GM20431 (cell line): ENCODE results near the gene MRPS2.
"Not testable (repeated sequence)": the region's sequence is repeated elsewhere in the genome, so short reads cannot be mapped to it uniquely, and the experiment has no call there.

ENCODE experiments used
- in situ Hi-C: fragments of 300-500 bp; cut with MseI, MboI; formaldehyde crosslinking; loops from one replicate; pipeline ENCODE4 v1.15.0; 2020; ENCODE audit warnings: low sequenced_read_pairs; ENCODE audit not compliant: unreplicated experiment

Gene MRPS2

DNA sequence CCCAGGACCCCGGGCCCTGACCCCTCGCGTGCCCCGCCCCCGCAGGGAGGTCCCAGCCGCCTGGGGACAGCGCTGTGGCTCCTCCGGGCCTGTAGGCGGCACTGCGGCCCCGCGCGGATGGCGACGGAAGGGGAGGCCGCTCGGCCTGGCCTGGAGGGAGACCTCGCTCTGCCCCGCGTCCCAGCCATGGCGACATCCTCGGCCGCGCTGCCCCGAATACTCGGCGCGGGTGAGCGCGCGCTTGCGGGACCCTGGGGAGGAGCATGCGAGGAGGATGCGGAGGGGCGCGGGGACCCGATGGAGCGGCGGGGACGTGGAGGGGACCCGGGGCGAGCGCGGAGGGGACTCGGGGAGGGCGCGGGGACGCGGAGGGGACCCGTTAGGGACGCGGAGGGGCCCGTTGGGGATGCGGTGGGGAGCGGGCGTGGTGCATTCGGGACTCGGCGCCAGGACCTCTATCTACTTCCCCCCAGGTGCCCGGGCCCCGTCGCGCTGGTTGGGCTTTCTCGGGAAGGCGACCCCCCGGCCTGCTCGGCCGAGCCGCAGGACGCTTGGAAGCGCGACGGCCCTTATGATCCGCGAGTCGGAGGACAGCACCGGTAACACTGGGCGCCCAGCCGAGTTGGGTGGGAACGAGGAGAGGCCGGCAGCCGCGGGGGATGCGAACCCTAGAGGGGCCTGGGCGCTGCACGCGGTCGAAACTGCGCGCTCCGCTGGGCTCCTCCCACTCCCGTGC lies at the start of gene MRPS2:
Gene MRPS2, plus strand, starts transcription at position 158 of the 736 bp plus-strand sequence. Its CDS starts 29 bp downstream, at position 187.
- in situ Hi-C loops: no loop called here

DNA sequence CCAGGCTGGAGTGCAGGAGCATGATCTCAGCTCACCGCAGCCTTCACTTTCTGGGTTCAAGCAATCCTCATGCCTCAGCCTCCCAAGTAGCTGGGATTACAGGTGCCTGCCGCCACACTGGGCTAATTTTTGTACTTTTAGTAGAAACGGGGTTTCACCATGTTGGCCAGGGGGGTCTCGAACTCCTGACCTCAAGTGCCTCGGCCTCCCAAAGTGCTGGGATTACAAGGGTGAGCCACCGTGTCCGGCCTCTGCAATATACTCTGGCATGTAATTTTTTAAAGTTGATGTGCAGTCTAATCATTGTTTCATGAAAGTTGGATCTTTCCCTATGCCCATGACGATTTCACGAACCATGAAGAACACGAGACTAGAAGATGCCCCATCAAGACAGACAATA lies 49.5 kb upstream of the MRPS2 start:
- in situ Hi-C loops: no loop called here

DNA sequence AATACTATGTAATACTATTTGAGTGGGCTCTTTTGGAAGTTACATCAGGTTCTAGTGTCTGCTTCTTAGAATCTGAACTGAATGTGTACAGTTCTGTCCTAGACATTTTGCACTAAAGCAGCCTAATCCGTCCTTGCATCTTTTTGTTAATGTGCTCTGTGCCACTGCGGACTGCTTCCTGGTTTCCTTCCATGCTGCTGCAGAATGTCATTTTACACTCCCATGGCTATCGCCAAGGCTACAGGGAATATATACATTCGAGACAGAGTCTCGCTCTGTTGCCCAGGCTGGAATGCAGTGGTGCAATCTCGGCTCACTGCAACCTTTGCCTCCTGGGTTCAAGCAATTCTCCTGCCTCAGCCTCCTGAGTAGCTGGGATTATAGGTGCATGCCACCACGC lies 48.6 kb upstream of the MRPS2 start:
- in situ Hi-C loops: not testable (repeated sequence)

DNA sequence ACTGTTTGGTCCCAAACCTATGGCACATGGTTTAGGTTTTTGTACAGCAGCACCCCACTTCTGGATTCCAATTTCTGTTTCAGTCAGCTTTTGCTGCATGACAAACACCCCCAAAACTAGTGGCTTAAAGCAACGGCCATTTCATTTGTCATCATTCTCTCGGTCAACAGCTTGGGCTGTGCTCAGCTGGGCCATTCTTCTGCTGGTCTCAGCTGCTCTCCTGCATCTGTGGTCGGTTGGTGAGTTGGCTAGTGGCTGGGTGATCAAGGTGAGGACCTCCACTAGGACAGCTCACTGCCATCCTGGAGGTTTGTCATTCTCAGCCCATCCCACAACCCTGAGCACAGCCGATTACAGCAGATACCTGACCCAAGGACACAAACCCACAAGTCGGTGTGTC lies 45.7 kb upstream of the MRPS2 start:
- in situ Hi-C loops: no loop called here

DNA sequence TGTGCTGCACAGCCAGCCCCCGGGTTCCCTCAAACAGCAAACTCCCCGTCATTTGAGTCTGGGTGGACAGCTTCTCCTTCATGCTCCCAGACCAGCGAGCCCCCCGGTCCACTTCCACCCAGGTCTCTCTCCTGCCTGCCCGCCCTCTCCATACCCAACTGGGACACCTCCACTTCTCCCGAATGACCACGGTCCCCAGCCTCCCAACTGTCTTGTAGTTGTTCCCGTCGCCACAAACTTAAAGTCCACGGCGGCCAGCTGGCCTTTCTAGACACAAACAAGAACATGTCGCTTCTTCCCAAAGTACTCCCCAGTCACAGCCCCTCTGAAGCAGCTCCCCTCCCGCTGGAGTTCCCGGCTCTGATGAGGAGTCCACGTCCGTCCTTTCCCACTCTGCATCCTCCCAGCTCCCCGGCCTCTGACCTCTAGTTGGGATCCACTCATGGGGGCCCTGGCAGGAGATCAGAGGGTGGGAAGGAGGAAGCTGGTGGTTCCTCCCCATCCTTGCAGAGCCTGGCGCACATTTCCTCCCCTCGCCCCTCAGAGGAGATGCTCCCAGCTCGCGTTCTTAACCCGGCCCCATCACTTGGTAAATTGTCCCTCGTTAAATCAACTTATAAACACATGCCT lies 45.0 kb upstream of the MRPS2 start:
- in situ Hi-C loops: no loop called here

DNA sequence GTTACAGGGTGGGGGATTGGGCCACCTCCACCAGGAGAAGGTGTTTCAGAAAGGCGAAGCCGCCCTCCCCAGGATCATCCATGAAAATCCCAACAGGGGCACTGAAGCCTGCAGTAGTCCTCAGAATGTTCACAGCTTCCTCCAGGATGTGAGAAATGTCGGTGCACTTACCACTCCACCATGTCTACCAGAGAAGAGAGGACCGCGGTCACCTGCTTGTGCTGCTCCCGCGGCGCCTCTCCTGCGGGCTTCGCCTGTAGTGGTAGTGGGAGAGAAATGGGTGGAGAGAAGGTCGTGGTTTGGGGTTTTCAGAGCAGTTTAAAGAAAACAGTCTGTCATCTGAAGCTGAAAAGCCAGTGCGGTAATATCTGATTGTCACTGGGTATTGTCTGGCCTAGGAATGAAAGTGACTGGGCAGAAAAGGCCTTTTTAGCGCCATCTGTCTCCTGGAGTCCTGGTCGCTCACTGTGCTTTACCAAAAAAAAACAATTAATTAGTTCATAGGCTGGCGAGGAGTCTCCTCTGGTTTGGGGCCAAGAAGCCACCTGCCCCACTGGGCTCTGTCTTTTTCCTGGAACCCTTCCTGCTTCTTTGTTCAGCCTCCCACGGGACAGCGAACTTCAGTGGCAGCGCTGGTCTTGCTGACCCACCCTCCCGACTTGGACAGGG lies 43.9 kb upstream of the MRPS2 start:
- in situ Hi-C loops: no loop called here

DNA sequence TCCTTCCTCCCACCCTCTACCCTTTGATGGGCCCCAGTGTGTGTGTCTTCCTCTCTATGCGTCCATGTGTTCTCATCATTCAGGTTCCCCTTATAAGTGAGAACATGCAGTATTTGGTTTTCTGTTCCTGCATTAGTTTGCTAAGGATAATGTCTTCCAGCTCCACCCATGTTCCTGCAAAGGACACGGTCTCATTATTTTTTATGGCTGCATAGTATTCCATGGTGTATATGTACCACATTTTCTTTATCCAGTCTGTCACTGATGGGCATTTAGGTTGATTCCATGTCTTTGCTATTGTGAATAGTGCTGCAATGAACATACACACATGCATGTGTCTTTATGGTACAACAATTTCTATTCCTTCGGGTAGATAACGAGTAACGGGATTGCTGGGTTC lies 42.0 kb upstream of the MRPS2 start:
- in situ Hi-C loops: not testable (repeated sequence)

DNA sequence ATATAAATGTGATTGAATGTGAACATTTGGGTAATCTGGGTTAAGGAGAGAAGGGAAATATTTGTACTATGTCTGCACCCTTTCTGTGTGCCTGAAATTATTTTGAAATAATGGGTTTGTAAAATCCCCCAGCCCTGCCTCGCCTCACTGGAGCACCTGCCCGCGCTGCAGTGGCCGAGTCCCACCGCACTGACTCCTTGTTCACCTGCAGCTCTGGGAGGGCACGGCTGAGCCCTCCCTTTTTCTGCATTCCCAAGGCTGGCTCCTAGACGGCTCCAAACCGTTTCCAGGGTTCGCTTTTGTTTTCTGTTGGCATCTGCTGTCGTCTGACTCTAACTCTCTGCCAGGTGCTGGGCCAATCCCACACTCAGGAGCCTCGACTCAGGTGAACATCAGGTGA lies 38.5 kb upstream of the MRPS2 start:
- in situ Hi-C loops: no loop called here

DNA sequence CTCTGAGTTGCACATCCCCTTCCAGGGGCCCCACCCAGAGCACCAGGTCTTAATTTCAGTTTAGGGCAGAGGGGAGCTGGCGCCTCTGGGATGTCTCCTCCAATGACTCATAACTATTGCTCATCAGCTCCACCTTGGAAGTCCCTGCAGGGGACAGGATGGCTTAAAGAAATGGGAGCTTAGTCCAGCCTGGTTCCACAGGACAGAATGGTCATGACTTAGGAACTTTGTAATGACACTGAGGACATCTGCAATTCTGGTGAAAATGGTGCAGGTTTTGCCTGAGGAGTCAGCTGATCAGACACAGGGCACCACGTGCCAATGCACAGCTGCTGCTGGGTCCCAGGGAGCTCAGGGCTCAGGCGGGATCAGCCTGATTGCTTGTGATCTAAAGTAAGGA lies 37.3 kb upstream of the MRPS2 start:
- in situ Hi-C loops: no loop called here

DNA sequence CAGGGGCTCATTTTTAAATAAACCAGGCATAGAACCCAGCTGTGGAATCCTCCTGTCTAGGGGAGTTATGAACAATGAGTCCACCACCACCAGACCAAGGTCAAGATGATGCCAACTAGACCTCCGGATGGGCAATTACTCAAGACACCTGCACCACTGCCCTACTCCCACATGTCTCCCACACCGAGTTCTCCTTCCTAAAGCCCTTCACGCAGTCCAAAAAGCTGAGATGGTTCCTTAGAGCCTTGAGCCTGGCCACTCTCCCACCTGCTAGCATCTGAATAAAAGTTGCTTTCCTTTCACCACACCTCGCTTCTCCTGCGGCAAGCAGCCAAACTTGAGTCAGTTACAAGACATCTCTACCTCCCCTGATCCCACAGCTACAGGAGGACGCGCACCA lies 36.3 kb upstream of the MRPS2 start:
- in situ Hi-C loops: no loop called here

DNA sequence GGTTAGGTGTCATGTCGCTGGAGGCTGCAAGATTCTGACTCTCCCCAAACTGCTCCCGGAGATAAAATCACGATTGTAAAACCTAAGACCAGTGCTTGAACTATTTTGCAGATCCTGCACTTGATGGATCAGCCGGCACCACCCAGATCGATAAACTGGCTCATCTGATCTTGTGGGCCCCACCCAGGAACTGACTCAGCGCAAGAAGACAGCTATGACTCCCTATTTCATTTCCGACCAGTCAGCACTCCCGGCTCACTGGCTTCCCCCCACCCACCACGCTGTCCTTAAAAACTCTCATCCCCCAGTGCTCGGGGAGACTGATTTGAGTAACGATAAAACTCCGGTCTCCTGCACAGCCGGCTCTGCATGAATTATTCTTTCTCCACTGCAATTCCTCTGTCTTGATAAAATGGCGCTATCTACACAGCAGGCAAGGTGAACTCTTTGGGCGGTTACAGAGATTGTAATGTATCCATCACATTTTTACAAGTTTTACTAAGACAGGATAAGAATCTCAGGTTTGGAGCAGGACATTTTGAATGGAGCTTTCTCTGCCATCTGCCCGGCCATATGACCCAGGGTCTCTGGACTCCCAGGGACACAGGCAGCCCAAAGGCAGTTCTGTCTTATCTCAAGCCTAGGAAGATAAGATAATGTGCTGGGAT lies 31.5 kb upstream of the MRPS2 start:
- in situ Hi-C loops: no loop called here

DNA sequence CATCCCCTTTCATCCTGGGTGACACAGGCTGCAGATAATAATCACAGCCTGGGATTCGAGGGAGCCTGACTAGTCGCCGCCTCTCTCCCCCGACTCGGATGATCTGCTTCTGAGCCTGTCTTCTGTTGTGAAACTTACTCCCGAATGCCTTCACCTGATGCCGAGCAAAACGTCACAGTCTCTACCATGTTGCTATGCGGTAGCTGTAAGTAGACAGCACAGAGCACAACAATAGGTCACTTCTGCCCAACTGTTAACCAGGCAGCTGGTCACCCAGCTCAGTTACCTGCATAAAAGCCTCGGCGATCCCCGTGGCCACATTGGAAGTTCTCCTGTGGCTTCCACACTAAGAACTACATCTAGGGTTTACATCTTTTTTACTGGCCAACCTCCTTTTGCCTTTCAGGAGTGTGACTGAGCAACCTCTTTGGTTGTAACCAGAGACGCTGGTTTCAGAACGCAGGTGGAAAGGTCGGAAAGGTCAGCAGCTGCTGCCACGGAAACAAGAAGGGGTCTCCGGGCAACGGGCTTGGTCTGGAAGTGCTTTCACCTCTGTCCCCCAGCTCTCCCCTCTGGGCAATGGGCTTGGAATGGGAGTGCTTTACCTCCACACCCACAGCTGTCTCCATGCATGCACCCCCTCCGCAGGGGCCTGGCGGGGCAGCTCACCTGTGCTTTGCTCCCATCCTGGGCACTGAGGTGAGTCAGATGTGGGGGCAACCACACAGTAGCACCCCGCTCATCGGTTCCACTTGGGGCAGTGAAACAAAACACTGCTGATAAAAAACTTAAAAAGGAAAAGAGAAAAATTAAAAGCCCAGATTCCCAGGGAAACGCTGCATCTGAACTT lies 28.5 kb upstream of the MRPS2 start:
- in situ Hi-C loops: no loop called here

DNA sequence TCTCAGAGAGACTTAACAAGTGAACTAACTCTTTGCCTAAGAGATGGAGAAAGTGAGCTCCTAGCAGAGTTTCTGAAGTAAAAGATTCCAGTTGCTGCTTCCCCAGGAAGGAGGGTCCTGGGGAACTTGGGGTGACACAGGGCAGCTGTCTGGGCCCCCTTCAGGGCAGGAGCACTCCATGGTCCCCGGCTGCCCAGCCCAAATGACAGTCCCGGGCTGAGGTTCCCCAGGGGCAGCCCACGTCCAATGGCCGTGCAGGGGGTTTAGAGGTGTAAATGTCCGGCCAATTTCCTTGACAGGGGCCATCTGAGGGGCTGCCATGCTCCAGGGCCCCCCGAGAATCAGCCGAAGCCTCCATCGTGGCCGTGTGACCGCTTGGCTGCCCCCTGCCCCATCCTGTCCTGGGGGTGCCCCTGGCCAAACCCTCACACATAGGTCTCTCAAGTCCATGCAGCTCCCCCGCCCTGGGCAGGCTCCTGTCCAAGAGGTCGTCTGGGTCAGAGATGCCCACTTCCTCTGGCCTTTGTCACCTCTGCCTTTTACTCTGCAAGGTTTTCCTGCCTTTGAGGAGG lies 26.4 kb upstream of the MRPS2 start:
- in situ Hi-C loops: no loop called here

DNA sequence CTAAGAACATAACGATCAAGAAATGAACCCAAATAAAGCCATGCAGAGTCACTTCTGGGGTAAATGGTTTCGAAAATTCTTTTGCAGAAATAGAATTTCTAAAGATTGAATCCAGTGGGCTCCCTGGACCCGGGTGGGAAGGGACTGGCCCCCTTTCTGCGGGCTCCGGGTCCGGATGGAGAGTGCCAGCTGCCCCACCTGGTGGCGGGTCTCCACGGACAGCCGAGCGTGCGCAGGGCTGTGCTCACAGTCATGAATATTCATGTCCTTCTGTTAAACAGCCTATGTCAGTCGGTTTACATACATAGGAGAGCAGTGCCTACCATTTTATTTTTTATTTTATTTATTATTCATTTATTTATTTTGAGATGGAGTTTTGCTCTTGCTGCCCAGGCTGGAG lies 25.6 kb upstream of the MRPS2 start:
- in situ Hi-C loops: no loop called here

DNA sequence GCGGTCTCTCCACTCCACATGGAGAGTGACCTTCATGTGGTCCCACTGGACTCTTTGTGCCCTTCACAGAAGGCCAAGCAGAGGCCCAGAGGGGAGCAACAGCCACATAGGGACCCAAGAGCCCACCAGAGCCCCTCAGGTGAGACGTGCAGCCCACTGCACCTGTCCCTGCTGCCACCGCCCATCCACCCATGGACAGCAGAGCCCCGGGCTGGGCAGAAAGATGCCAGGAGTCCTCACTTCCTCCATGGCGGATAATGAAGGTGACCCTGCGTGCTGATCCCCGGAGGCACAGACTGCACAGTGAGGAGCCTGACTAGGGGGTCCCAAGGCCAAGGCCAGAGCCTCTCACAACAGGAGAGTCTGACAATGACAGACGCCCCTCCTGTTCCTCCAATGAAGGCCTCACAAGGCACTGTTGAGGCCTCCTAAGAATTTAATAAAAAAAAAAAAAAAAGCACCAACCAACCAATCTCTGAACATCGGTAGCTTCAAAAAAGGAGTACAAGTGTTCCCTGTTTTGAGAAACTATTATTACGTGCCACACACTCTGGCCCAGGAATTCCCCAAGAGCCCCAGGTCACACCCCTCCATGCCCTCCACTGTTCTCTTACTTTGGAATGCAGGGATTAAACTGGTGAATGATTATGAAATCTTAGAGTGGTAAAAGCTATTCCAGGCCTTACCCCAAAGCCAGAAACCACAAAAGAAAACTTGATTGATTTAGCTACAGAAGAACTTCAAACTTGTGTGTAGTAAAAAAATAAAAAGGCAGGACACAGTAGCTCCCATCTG lies 23.7 kb upstream of the MRPS2 start:
- in situ Hi-C loops: no loop called here

DNA sequence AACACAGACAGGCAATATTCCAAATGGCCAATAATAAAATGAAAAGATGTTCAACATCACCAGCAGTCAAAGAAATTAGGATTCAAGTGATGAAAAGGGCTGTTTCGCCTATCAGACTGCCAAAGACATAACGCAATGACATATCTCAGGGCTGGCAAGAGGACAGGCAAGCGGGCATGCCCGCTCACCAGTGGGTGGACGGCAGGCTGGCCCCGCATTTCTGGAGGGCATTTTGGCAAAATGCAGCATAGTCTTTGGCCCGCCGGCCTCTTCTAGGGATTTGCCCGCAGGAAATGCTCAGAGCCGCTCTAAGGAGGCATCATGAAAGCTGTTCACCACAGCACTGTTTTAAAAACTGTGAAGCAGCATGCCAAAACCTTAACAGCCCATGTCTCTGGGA lies 22.3 kb upstream of the MRPS2 start:
- in situ Hi-C loops: no loop called here

DNA sequence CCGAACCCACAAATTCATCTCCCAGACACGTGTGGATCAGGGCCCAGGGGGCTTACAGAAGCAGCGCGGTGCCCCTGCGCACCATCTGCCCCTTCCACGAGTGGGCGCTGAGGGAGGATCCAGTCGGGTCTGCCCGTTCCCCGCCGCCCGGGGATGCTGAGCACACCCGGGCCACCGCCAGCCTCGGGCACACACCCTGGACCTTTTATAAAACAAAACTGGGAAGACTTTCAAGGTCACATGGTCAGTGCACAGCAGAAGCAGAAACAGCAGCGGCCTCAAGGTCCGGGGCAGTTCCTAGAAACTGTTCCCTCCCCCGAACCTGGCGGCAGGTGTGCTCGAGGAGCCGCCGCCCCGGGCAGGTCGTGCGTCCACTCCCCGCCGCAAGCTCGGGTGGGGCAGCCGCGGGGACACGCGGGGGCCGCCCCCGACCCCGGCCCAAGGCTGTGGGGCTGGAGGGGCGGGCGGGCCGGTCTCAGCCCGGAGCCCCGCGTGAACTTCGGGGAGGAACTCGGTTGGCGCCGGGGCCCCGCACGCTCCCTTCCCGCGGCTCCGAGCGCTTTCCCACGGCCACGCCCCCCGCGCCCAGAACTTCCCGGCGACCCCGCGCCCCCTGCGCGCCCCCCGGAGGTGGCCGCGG lies 21.5 kb upstream of the MRPS2 start:
- in situ Hi-C loops: no loop called here

DNA sequence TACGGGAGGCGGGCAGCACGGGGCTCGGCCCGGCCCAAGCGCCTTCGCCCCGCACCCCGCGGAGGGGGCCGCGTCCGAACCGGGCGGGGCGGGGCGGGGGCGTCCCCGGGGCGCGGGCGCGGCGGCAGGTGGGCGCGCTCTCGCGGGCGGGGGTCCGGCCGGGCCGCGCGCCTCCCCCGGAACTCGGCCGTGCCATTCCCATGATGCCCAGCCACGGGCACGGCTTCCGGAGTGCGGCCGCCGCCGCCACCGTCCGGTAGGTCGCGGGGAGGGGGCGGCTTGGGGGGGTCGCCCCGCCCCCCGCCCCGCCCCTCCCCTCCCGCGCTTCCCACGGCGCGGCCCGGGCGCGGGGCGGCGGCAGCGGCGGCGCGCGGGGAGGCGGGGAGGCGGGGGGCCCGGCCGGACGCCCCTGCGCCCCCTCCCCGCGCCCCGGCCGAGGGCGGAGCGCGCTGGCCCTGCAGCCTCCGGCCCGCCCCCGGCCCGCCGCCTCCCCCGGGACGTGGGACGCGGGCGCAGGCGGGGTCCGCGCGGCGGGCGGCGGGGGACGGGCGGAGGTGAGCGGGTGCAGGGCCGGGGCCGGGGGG lies 20.9 kb upstream of the MRPS2 start, which contains the start of gene PPP1R26:
Gene PPP1R26, plus strand, starts transcription at position 314 of the 584 bp plus-strand sequence. CDS start 4,729 bp downstream, outside the sequence.
- in situ Hi-C loops: no loop called here
